OCI-LY7 (cell line): ENCODE data around the gene MT1HL1. TPM values are rescaled to one million over a fixed set of nuclear protein-coding genes. Genes with fewer than 3 reads are reported as not detected.
"Not testable (repeated sequence)": the region's sequence is repeated elsewhere in the genome, so short reads cannot be mapped to it uniquely, and the experiment has no call there.

Source experiments
- BruUV-seq: library from RNA; stranded (reverse); fragments of 400-500 nt; replicated peaks from 2 replicates; lab custom pipeline; 2021; lab: Mats Ljungman, UMichigan
- CTCF ChIA-PET: fragments of 300-600 bp; sonication (Branson Sonifier 250); formaldehyde crosslinking; loops from one replicate; lab custom pipeline; 2022; ENCODE audit warnings: antibody characterized with exemption; ENCODE audit not compliant: unreplicated experiment; lab: Charles Lee
- POLR2A ChIA-PET: fragments of 300-600 bp; sonication (Branson Sonifier 250); formaldehyde crosslinking; loops from one replicate; lab custom pipeline; 2022; ENCODE audit warnings: antibody characterized with exemption; lab: Charles Lee
- DNase-seq: peaks from one replicate; pipeline ENCODE4 v3.0.0-alpha.2; 2015; ENCODE audit warnings: low spot score
- H2AFZ ChIP-seq: fragments of 200-600 bp; sonication (generic), shearing (Covaris generic); 2 replicates; pipeline ENCODE4 v1.6.1; 2014; ENCODE audit warnings: mild to moderate bottlenecking, antibody characterized with exemption, low read length, moderate library complexity
- H3K27ac ChIP-seq: fragments of 200-600 bp; sonication (generic); 2 replicates; pipeline ENCODE4 v1.5.1; 2014; ENCODE audit warnings: mixed run types, low read depth, mild to moderate bottlenecking, moderate library complexity, low read length, inconsistent platforms; ENCODE audit not compliant: poor library complexity, severe bottlenecking
- H3K36me3 ChIP-seq: fragments of 200-600 bp; sonication (generic); 2 replicates; pipeline ENCODE4 v1.6.1; 2014; ENCODE audit warnings: mild to moderate bottlenecking, antibody characterized with exemption, low read length, moderate library complexity, mixed read lengths; ENCODE audit not compliant: insufficient read depth
- H3K4me1 ChIP-seq: fragments of 200-600 bp; sonication (generic); 2 replicates; pipeline ENCODE4 v1.5.1; 2014; ENCODE audit warnings: mild to moderate bottlenecking, low read length; ENCODE audit not compliant: insufficient read depth, poor library complexity, severe bottlenecking
- H3K4me2 ChIP-seq: fragments of 200-600 bp; sonication (generic); 2 replicates; pipeline ENCODE4 v1.6.1; 2014; ENCODE audit warnings: mild to moderate bottlenecking, low read length
- H3K4me3 ChIP-seq: fragments of 200-600 bp; sonication (generic); 2 replicates; pipeline ENCODE4 v1.5.1; 2014; ENCODE audit warnings: mild to moderate bottlenecking, low read depth, low read length; ENCODE audit not compliant: poor library complexity, severe bottlenecking
- H3K79me2 ChIP-seq: fragments of 200-600 bp; sonication (generic); 2 replicates; pipeline ENCODE4 v1.6.1; 2016; ENCODE audit warnings: low read depth, mild to moderate bottlenecking, low read length, moderate library complexity, mixed read lengths; ENCODE audit not compliant: insufficient read depth
- H3K9me2 ChIP-seq: fragments of 200-600 bp; sonication (generic); 2 replicates; pipeline ENCODE4 v1.6.1; 2016; ENCODE audit warnings: mild to moderate bottlenecking, low read length, mixed read lengths; ENCODE audit not compliant: insufficient read depth
- H3K9me3 ChIP-seq: fragments of 200-600 bp; sonication (generic); 2 replicates; pipeline ENCODE4 v1.6.1; 2014; ENCODE audit warnings: mild to moderate bottlenecking, mixed run types, low read length, mixed read lengths
- H4K20me1 ChIP-seq: fragments of 200-600 bp; sonication (generic); 2 replicates; pipeline ENCODE4 v1.6.1; 2014; ENCODE audit warnings: mild to moderate bottlenecking, antibody characterized with exemption, low read length, moderate library complexity, mixed read lengths; ENCODE audit not compliant: insufficient read depth
- CTCF ChIP-seq: fragments of 200-600 bp; sonication (generic); conservative IDR thresholded peaks from 2 replicates; pipeline ENCODE4 v1.5.1; 2014; ENCODE audit warnings: mild to moderate bottlenecking, antibody characterized with exemption, low read length, moderate library complexity, mixed read lengths
- EZH2phosphoT487 ChIP-seq: fragments of 200-600 bp; sonication (generic); IDR thresholded peaks from 2 replicates; pipeline ENCODE4 v1.6.1; 2018; ENCODE audit warnings: low read depth, borderline replicate concordance, mild to moderate bottlenecking, mixed run types, antibody characterized with exemption, low read length, moderate library complexity, mixed read lengths
- intact Hi-C: fragments of 100-400 bp; cut with micrococcal nuclease; formaldehyde crosslinking; loops from one replicate; pipeline ENCODE4 v1.10.0; 2022; ENCODE audit not compliant: unreplicated experiment
- total RNA-seq, 2 experiments: library from RNA; depleted of rRNA in 1 of 2; stranded (reverse); fragments of >200 nt in 1 of 2; shearing (Covaris generic) in 1 of 2; gene quantifications; 2 replicates each; pipeline ENCODE4 v1.2.3, GENCODE V29; 2014 to 2022

MT1HL1 gene
- total RNA-seq, 2 experiments from 2014 or later = not detected

GRCh38 chr1:236982380-236982779 is 21.9 kb downstream of the MT1HL1 start:
- no peaks in the 10 kb centered on the region for H4K20me1 ChIP-seq
- BruUV-seq = no TSS peak
- H3K27ac ChIP-seq = no peak overlapping the region
- no peak for DNase-seq
- no peaks in the 10 kb centered on the region for H3K4me1 ChIP-seq
- no peak overlapping the region for H3K4me3 ChIP-seq
- H3K9me3 ChIP-seq = no peaks in the 10 kb centered on the region
- H3K79me2 ChIP-seq = no peaks in the 10 kb centered on the region
- H3K9me2 ChIP-seq = no peaks in the 10 kb centered on the region
- POLR2A ChIA-PET = interaction anchor here (0.6 kb wide), 1 partner anchor 566 kb away, joined by 3 read pairs; no protein-coding TSS in a partner anchor
- intact Hi-C loops = no loop called here
- H2AFZ ChIP-seq = no peak overlapping the region
- no peaks in the 10 kb centered on the region for H3K36me3 ChIP-seq
- no peak overlapping the region for H3K4me2 ChIP-seq
- TF ChIP-seq CTCF (no peak), EZH2phosphoT487 (no peak)
- CTCF ChIA-PET = interaction anchor here (1.1 kb wide), 1 partner anchor 13 kb away, joined by 4 read pairs; no protein-coding TSS in a partner anchor

- H4K20me1 ChIP-seq, H3K9me3 ChIP-seq, H3K9me2 ChIP-seq, POLR2A ChIA-PET, H3K79me2 ChIP-seq, H2AFZ ChIP-seq, H3K36me3 ChIP-seq, H3K27ac ChIP-seq, H3K4me2 ChIP-seq, DNase-seq, H3K4me3 ChIP-seq, BruUV-seq, intact Hi-C loops, H3K4me1 ChIP-seq: not testable (repeated sequence)
- CTCF ChIA-PET = interaction anchor here (1.1 kb wide), 1 partner anchor 14 kb away, joined by 4 read pairs; no protein-coding TSS in a partner anchor
These were observed 22.8 kb downstream of the MT1HL1 start for GRCh38 chr1:236981431-236981830.

GRCh38 chr1:236980673-236981072 is 23.6 kb downstream of the MT1HL1 start:
- H3K27ac ChIP-seq = no peak overlapping the region
- DNase-seq = no peak
- no peaks in the 10 kb centered on the region for H3K36me3 ChIP-seq
- H3K4me3 ChIP-seq = no peak overlapping the region
- POLR2A ChIA-PET = no interaction called here
- intact Hi-C loops = no loop called here
- H3K4me1 ChIP-seq = no peaks in the 10 kb centered on the region
- H3K79me2 ChIP-seq = no peaks in the 10 kb centered on the region
- no peaks in the 10 kb centered on the region for H4K20me1 ChIP-seq
- TF ChIP-seq CTCF (no peak), EZH2phosphoT487 (no peak)
- H3K9me2 ChIP-seq = no peaks in the 10 kb centered on the region
- H3K4me2 ChIP-seq = no peak overlapping the region
- CTCF ChIA-PET = no interaction called here
- no TSS peak for BruUV-seq
- no peaks in the 10 kb centered on the region for H3K9me3 ChIP-seq
- no peak overlapping the region for H2AFZ ChIP-seq
